GM19397 (cell line): ENCODE data around the gene FETUB.

Source experiments
- ATAC-seq: cut with Tn5 transposase; IDR thresholded peaks from one replicate; pipeline ENCODE4 v1.9.1; 2021; ENCODE audit warnings: mild to moderate bottlenecking, moderate library complexity; ENCODE audit not compliant: unreplicated experiment

Gene FETUB, protein sequence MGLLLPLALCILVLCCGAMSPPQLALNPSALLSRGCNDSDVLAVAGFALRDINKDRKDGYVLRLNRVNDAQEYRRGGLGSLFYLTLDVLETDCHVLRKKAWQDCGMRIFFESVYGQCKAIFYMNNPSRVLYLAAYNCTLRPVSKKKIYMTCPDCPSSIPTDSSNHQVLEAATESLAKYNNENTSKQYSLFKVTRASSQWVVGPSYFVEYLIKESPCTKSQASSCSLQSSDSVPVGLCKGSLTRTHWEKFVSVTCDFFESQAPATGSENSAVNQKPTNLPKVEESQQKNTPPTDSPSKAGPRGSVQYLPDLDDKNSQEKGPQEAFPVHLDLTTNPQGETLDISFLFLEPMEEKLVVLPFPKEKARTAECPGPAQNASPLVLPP

DNA sequence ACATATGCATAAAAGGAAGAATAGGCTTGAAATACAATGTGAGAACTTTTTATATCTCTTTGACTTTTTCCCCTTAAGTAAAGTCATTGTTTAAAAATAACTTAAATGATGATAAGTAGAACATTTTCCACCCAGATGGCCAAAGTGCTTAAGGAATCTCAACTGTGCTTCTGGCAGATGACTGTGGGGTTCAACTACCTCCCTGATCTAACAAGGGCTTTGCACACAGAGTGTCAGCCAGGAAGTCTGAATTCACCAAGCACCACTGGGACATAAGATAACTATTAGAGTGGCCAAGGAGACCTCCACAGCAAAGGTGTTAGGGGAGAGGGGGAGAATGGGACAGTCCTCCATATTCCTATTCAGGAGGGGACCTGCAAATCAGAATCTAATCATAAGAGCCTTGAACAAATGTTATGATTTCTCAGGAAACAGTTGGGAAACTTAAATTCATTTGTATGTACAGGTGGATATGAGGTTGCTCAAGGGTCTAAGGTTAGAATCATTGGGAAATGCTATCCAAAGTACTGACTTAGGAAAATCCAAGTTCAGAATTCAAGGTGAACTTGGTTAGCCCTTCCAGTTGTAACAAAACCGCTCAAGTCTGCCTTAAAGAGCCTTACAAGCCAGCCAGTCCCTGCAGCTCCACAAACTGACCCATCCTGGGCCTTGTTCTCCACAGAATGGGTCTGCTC, at the start of gene FETUB:
FETUB (plus strand) TSS at position 622 of the 695 bp plus-strand sequence; CDS start at position 684, 62 bp downstream.
- ATAC-seq, result no peak

DNA sequence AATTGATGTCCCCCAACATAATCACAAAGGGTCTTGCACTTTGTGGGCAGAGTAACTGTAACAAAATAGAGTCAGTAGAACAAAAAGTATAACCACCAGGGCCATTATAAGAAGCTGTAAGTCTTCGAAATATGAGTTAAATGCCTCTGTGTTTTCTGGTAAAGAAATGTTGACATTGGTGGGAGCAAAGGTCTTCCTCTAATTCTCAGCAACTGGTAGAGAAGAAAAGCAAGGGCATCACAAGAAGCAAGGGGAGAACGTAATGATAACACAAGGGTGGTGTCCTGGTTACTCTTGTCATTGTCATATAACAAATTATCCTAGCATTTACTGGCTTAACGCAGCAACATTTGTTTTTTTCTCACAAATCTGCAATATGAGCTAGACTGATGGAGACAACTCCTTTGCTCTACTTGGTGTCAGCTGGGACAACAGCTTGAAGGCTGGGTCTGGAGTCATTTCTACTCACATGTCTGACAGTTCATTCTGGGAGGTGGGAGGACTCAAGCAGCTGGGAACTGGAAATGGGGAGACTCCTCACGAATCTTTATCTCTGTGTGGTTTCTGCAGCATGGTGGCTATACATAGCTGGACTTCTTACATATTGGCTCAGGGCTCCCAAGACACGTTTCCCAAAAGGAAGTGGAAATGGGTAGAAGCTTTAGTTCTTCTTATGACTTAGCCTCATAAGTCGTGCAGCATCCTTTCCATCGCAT, 49.5 kb upstream of the FETUB start:
- ATAC-seq, result no peak

DNA sequence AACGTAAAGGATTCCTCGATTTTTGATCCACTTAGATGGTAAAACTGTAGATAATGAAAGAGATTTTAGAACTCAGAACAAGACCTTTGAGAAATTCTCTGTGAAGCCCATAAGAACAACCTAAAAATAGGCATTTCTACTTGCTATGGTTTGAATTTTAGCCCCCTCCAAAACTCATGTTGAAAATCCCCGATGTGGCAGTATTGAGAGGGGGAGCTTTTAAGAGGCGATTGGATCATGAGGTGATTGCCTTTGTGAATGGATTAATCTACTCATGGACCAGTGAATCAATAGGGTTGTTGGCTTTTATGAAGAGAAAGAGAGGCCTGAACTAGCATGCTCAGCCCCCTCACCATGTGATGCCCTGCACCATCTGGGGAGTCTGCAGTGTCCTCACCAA, 47.5 kb upstream of the FETUB start:
- no peak for ATAC-seq

DNA sequence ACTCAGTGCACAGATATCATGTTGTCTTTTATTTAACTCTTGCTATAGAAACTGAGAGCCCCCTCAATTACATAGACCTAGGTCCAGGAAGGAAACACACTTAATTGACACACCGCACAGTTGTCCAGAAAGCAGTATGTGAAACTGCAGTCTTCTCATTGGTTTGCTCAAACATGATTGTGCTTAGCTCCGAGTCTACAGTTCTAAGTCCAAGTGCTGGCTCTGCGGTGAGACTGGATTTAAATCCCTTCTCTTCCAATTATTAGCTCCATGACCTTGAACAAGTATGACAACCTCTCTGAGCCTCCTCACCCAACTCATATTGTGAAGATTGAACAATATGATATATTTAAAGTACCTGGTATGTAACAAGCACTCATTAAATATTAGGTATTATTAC, 46.3 kb upstream of the FETUB start:
- ATAC-seq, result no peak

DNA sequence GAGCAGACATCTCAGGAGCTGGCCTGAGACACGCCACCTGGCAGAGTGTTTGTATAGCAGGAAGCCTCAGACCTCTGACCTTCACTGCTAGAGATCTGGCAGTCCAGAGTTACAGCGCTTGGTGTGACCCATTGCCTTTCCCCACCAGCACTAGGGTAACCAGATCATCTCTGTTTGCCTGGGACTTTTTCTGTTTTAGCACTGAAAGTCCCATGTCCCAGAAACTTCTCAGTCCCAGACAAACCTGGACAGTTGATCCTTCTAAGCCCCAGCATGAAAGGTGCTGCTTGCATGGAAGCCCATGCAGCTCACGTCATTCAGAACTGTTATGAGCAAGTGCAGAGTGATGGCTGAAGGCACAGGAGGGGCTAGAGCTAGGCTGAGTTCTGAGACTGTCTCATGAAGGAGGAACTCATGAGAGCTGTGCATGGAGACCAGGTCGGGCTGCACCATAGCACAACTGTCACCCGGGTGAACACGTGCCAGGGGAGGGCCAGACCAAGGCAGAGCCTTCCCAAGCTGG, 45.5 kb upstream of the FETUB start:
- ATAC-seq, result no peak

DNA sequence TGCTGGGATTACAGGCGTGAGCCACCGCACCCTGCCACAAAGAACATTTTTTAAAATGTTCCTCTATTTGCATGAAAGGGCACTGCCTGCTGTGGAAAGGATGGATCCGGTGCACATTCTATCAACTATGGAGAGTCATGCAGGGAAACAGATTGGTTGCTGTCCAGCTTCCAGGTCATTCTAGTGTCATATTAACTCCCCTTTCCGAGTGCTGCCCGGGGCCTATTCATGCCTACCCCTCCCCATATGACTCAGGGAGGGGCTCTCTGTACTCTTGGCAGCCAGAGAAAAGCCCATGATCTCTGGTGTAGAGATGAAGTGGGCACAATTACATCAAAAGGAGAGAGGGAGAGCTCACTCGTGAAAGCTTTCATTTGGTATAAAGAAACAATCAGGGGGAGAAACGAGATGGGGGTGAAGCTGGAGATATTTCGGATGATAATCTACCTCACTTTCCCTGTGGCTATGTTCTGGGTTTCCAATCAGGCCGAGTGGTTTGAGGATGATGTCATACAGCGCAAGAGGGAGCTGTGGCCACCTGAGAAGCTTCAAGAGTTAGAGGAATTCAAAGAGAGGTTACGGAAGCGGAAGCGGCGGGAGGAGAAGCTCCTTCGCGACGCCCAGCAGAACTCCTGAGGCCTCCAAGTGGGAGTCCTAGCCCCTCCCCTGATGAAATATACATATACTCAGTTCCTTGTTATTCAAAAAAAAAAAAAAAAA, 43.5 kb upstream of the FETUB start:
- ATAC-seq, result no peak

DNA sequence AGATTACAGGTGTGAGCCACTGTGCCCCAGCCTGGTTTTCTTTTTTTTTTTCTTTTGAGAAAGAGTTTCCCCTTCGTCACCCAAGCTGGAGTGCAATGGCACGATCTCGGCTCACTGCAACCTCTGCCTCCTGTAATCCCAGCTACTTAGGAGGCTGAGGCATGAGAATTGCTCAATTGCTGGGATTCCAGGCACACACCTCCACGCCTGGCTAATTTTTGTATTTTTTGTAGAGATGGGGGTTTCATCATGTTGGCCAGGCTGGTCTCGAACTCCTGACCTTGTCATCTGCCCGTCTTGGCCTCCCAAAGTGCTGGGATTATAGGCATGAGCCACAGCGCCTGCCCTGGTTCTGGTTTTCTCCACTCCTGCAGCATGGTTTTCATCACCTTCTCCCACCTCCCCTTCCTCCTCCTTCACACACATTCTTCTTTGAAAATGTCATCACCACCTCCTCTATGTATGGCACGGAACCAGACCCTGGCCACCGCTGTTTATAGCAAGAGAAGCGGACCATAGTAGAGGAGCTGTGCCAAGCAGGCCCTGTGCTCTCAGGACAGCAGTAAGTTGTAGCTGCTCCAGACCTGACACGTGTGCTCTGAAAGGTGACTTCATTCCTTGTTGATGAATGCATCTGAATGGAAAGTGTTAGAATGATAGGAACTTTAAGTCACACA, 42.0 kb upstream of the FETUB start:
- ATAC-seq, result no peak

DNA sequence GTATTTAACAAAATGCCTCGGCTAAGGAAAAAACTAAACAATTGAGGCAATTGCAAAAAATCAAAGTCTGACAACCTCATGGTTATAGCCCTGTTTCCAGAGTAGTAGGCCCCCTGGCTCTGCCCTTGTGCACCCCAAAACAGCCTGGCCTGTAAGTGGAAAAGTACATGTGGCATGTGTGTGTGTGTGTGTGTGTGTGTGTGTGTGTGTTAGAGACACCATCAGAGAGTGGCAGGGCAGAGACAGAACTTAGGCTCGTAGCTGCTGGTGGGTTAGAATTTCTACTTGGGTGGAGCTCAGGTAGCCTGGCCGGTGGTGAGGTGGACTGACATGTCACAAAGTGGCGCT, 41.4 kb upstream of the FETUB start:
- no peak for ATAC-seq

DNA sequence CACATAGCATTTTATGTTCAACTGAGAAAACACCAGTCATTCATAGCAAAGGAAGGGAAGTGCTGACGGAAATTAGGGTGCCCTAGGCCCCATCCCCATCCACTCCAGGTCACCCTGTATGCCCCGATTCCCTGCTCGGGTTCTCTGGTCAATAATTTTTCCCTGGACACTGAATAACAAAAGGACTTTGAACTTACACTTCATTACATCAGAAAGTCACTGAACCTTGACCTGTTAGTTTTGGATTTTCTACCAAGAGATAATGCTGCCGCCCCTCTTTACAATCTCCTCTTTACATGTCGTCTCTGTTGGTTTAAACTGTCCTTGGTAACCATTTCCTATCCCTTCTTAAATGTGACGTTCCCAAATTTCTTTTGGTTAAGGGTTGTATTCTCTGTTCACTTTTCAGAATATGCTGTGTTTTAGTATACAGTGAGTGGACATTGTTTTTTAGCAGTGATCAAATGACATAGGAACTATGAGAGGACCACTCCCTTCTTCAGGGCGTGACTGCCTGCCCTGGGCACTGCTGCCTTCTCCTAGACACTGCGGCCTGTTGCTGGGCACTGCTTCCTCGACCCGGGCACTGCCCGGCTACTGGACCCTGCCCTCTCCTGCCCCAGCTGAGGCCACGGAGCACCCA, 40.9 kb upstream of the FETUB start:
- no peak for ATAC-seq

DNA sequence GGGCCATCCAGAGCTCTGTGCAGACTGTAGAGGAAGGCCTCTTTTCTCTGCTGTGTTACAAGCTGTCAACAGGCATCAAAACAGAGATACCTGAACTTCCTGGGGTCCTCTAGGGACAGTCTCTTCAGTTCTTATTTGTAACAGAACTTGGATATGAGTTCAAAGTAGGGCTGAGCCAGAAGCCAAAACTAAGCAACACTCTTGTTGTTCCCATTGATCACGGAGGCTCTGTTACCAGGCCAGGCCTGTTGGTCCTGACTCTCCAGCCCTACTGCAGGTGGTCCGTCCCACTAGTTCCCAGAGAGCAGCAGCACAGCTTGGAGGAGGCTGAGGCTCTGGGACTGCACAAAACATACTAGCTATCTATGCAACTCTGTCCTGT, 40.4 kb upstream of the FETUB start:
- ATAC-seq, result no peak

DNA sequence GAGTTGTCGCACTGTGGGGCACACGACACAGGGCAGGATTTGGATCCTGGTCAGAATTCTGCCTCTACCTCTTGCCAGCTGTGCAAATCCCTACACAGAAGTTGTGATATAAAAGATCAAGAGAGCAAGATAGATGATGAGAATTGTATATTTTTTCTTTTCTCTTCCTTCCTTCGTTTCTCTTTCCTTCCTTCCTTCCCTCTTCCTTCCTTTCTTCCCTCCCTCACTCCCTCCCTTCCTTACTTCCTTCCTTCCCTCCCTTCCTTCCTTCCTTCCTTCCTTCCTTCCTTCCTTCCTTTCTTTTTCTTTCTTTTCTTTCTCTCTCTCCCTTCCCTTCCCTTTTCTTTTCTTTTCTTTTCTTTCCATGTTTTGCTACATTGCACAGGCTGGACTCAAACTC, 39.3 kb upstream of the FETUB start:
- ATAC-seq, result no peak

DNA sequence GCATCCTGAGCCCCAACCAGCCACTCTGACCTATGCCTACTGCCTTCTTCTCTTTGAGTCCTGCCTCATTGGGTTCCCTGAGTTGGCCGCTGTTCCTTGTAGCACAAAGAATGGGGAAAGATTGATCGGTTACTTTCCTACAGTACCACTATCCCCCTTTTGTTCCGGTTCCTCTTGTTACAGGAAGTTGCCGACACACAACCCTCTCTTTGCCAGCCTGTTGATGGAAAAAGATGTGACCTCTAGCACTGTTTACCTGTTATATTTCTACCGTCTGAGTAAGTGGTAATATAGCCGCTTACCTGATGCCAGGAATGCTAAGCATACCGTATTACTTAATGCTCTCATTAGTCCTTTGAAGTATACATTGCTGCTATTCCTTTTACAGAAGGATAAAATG, 37.0 kb upstream of the FETUB start:
- ATAC-seq, result no peak

DNA sequence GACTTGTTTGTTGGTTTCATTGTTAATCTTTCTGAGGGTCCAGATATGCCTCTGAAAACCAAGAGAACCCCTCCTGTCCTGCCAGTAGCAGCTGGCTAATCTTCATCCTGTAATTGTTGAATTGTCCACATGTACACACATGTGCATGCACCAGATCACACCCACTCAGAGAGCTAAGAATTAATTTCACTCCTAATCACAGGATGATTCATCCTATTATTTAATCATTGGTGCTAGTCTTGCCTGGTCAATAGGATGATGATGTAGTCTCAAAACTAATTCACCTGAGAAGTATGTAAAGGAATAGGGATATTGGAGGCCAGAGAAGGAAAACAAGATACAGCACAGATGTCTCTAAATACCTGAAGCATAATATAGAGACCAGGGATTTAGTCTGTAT, 35.1 kb upstream of the FETUB start:
- ATAC-seq, result no peak

DNA sequence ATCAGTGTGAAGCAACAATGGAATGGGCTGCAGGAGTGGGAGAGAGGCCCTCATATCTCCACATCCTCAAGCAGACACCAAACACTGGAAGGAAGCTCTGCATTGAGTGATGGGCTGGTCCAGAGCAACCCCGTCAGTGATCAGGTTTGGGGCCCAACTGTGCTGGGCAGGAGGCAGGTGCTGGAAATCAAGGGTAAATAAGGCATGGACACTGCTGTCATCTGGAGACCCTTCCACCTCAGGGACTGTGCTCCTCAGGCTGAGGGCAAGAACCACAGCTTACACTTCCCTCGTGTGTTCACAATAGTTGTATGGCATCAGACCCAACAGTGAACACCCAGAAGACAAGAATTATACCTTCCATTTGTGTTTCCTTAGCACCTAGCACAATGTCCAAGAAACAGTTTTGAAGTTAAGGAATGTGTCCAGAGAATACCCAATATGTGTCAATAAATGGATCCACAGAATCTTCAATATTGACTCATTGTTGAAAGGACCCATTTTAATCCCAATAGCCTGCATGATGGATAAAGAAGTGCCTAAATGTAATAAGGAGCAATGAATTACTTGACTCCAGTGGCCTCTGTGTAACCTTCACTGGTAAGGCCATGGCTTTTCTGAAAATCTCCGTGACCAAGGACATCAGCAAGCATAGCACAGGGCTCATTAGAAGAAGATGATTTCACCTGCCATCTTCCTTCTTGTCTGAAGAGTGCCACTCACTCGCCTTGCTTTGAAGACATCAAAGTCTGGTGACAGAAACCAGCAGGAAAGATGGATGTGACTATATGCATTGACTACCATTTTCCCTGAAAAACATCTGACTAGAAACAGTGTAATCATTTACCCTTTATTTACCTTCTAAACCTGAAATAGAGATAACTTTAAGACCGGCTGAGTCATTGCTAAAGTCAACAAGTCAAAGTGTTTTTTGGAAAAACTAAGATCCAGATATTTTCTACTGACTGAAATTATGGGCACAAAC, 34.3 kb upstream of the FETUB start:
- ATAC-seq, result no peak

DNA sequence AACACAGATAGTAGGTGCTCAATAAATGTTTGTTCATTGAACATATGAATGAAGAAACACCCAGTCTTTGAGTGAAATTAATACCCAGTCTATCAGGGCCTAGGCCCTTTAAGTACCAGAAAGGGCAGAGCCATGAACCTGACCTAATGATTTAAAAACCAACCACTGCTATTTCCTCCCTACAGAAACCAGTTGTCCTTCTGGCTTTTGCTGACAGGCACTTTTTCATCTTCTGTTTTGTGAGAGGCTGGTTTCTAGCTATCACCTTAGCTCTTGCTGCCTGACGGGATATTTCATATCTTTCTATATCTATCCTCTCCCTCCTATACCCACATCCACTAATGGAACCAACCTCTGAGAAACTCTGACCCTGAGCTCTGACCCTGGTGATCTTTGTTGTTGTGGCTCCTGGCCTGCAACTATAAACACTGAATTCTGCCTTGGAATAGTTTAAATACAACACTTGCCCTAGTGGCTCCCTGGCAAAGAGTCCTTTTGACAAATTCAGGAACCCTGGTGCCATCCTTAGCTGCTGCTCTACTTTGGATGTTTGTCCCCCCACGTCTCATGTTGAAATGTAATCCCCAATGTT, 31.5 kb upstream of the FETUB start:
- ATAC-seq, result no peak

DNA sequence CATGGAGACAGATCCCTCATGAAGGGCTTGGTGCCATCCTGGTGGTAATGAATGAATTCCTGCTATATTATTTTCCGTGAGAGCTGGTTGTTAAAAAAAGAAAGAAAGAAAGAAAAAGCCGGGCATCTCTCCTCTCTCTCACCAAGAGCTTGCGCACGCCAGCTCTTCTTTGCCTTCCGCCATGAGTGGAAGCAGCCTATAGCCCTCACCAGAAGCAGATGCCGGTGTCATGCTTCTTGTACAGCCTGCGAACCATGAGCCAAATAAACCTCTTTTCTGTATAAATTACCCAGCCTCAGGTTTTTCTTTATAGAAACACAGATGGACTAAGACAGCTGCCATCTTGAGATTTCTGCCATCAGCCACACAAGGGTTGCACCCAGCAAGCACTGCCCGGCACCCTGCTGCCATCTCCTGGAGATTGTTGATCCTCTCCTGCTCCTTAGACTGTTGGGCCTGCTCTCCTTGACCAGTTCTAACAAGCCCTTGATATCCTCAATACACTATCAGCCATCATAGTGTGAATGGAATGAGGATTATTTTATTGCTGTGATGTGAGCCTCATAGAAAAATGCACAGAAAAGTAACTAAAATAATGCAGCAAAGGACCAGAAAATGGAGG, 30.8 kb upstream of the FETUB start:
- no peak for ATAC-seq

DNA sequence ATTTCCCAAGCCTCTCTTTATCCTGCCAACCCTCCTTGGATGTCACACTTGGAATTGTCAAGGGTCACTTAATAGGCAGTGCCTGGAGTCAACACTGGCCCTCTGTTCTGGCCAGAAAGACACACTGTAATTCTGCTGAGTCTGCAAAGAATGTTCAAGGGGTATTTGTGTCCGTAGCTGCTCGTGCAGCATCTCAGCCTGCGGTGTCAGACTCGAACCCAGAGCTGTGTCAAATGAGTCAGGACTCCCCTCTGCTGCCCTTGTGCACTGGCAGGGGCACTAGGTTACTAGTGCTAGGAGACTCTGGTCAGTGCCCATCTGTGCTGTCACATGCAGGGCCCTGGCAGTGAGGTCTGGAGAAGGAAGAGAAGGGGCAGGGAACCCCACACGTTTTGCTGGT, 28.1 kb upstream of the FETUB start:
- ATAC-seq, result no peak
